H1 (cell line): ENCODE data around the gene ELOA. TPM values are rescaled to one million over a fixed set of nuclear protein-coding genes. Genes with fewer than 3 reads are reported as not detected.
"Not testable (repeated sequence)": the region's sequence is repeated elsewhere in the genome, so short reads cannot be mapped to it uniquely, and the experiment has no call there.

ENCODE experiments used
- CTCF ChIA-PET: fragments of 300-600 bp; sonication (Branson Sonifier 250); formaldehyde crosslinking; loops from one replicate; lab custom pipeline; 2021; ENCODE audit not compliant: partially characterized antibody; lab: Charles Lee
- POLR2A ChIA-PET: fragments of 300-600 bp; sonication (Branson Sonifier 250); formaldehyde crosslinking; loops from one replicate; lab custom pipeline; 2021; ENCODE audit warnings: inconsistent platforms; ENCODE audit not compliant: partially characterized antibody; lab: Charles Lee
- DNase-seq, 2 experiments: peaks; one replicate each; pipeline versions ENCODE4 v3.0.0 to v3.0.0-alpha.2; 2010 to 2022; ENCODE audit warnings: low spot score in 2 of 2, low read depth in 1 of 2, mixed read lengths in 1 of 2
- FAIRE-seq: peaks from 2 replicates; lab custom pipeline; 2011; peaks lifted over from hg19 to GRCh38; lab: Jason Lieb, UNC
- H2AFZ ChIP-seq: 2 replicates; pipeline ENCODE4 v1.8.1; 2012; ENCODE audit warnings: low read length, inconsistent platforms
- H2AK5ac ChIP-seq: 2 replicates; pipeline ENCODE4 v1.6.1; 2013; ENCODE audit warnings: low read depth, low read length
- H2BK120ac ChIP-seq: replicated peaks from 2 replicates; pipeline ENCODE3; 2013; ENCODE audit warnings: low read depth, low read length, inconsistent platforms
- H2BK12ac ChIP-seq: 2 replicates; pipeline ENCODE4 v1.6.1; 2013; ENCODE audit warnings: low read depth, low read length
- H2BK15ac ChIP-seq: 2 replicates; pipeline ENCODE4 v1.6.1; 2013; ENCODE audit warnings: low read length
- H2BK20ac ChIP-seq: 2 replicates; pipeline ENCODE4 v1.6.1; 2013; ENCODE audit warnings: low read length
- H2BK5ac ChIP-seq: 2 replicates; pipeline ENCODE4 v1.6.1; 2013; ENCODE audit warnings: low read depth, low read length
- H3K14ac ChIP-seq: 2 replicates; pipeline ENCODE4 v1.6.1; 2013; ENCODE audit warnings: inconsistent platforms; ENCODE audit not compliant: insufficient read length
- H3K18ac ChIP-seq: 2 replicates; pipeline ENCODE4 v1.6.1; 2013; ENCODE audit warnings: low read length; ENCODE audit errors: extremely low read depth
- H3K23ac ChIP-seq: 2 replicates; pipeline ENCODE4 v1.6.1; 2013; ENCODE audit warnings: inconsistent platforms; ENCODE audit not compliant: insufficient read length
- H3K23me2 ChIP-seq: 2 replicates; pipeline ENCODE4 v1.6.1; 2013; ENCODE audit warnings: low read depth, low read length
- H3K27ac ChIP-seq: 2 replicates; pipeline ENCODE4 v1.6.1; 2011; ENCODE audit warnings: low read depth, low read length, inconsistent platforms
- H3K27me3 ChIP-seq, 4 experiments: replicated peaks in 1 of 4; 1 replicate in 1 of 4; 2 replicates in 3 of 4; pipeline versions ENCODE4 v1.6.1 to v1.8.1; 2011 to 2013; ENCODE audit warnings: low read length in 3 of 4, mild to moderate bottlenecking in 3 of 4, inconsistent platforms in 2 of 4, mixed read lengths in 2 of 4, moderate library complexity in 1 of 4; ENCODE audit not compliant: control insufficient read depth in 3 of 4, insufficient read depth in 3 of 4; ENCODE audit errors: extremely low read depth in 1 of 4
- H3K36me3 ChIP-seq, 4 experiments: 2 replicates each; pipeline versions ENCODE4 v1.6.1 to v1.8.1; 2011 to 2013; ENCODE audit warnings: mild to moderate bottlenecking in 4 of 4, low read length in 3 of 4, moderate library complexity in 2 of 4, control low read depth in 1 of 4, inconsistent platforms in 1 of 4; ENCODE audit not compliant: insufficient read depth in 4 of 4, control insufficient read depth in 2 of 4
- H3K4ac ChIP-seq: replicated peaks from 2 replicates; pipeline ENCODE3; 2013; ENCODE audit warnings: low read length, low read depth, mixed read lengths, inconsistent platforms; ENCODE audit not compliant: insufficient read length
- H3K4me1 ChIP-seq, 4 experiments: replicated peaks in 1 of 4; 1 replicate in 1 of 4; 2 replicates in 3 of 4; pipeline versions ENCODE4 v1.6.1 to v1.8.1; 2011 to 2013; ENCODE audit warnings: low read length in 3 of 4, inconsistent platforms in 2 of 4, mixed read lengths in 1 of 4; ENCODE audit not compliant: insufficient read depth in 4 of 4, control insufficient read depth in 3 of 4
- H3K4me2 ChIP-seq, 2 experiments: 2 replicates each; pipeline versions ENCODE4 v1.6.1 to v1.8.1; 2011 to 2013; ENCODE audit warnings: low read depth in 2 of 2, low read length in 2 of 2, control low read depth in 1 of 2, inconsistent platforms in 1 of 2, mild to moderate bottlenecking in 1 of 2; ENCODE audit not compliant: insufficient read depth in 1 of 2
- H3K4me3 ChIP-seq, 4 experiments: fragments of 200-600, 300-600 bp in 1 of 4; sonication (generic), shearing (Covaris generic), sonication (Bioruptor Twin) in 1 of 4; 2 replicates each; pipeline versions ENCODE4 v1.5.1 to v1.8.1; 2011 to 2016; ENCODE audit warnings: low read length in 4 of 4, low read depth in 3 of 4, control low read depth in 2 of 4, inconsistent platforms in 2 of 4, mild to moderate bottlenecking in 2 of 4, mixed read lengths in 1 of 4, moderate library complexity in 1 of 4; ENCODE audit not compliant: insufficient read depth in 2 of 4; ENCODE audit errors: extremely low read depth in 1 of 4
- H3K56ac ChIP-seq: replicated peaks from 2 replicates; pipeline ENCODE3; 2013; ENCODE audit warnings: low read depth, mild to moderate bottlenecking, mixed read lengths, low read length, inconsistent platforms; ENCODE audit not compliant: insufficient read length
- H3K79me1 ChIP-seq: 2 replicates; pipeline ENCODE4 v1.6.1; 2013; ENCODE audit warnings: low read depth, low read length, control low read depth
- H3K79me2 ChIP-seq, 2 experiments: 2 replicates each; pipeline versions ENCODE4 v1.6.1 to v1.8.1; 2012 to 2013; ENCODE audit warnings: low read length in 2 of 2, mild to moderate bottlenecking in 2 of 2, inconsistent platforms in 1 of 2; ENCODE audit not compliant: insufficient read depth in 2 of 2, control insufficient read depth in 1 of 2
- H3K9ac ChIP-seq, 4 experiments: replicated peaks in 1 of 4; 1 replicate in 1 of 4; 2 replicates in 3 of 4; pipeline versions ENCODE4 v1.6.1 to v1.8.1; 2011 to 2013; ENCODE audit warnings: low read depth in 3 of 4, low read length in 3 of 4, control low read depth in 2 of 4, mild to moderate bottlenecking in 2 of 4, moderate library complexity in 2 of 4, inconsistent platforms in 1 of 4; ENCODE audit errors: extremely low read depth in 1 of 4
- H3K9me3 ChIP-seq, 2 experiments: 2 replicates each; pipeline versions ENCODE4 v1.6.1 to v1.8.1; 2012 to 2013; ENCODE audit warnings: mild to moderate bottlenecking in 2 of 2, moderate library complexity in 2 of 2, control low read depth in 1 of 2, inconsistent platforms in 1 of 2, low read depth in 1 of 2, low read length in 1 of 2, mixed read lengths in 1 of 2; ENCODE audit not compliant: insufficient read depth in 2 of 2
- H4K20me1 ChIP-seq, 2 experiments: replicated peaks in 1 of 2; 2 replicates each; pipeline versions ENCODE3 to v1.8.1; 2011 to 2013; ENCODE audit warnings: inconsistent platforms in 2 of 2, low read length in 2 of 2, mild to moderate bottlenecking in 1 of 2; ENCODE audit not compliant: insufficient read depth in 2 of 2, control insufficient read depth in 1 of 2
- H4K5ac ChIP-seq: 2 replicates; pipeline ENCODE4 v1.6.1; 2013; ENCODE audit warnings: low read length, low read depth, mixed read lengths, inconsistent platforms; ENCODE audit not compliant: insufficient read length
- H4K8ac ChIP-seq: 2 replicates; pipeline ENCODE4 v1.8.0; 2013; ENCODE audit warnings: mild to moderate bottlenecking, moderate library complexity, low read length, inconsistent platforms; ENCODE audit not compliant: insufficient read depth; ENCODE audit errors: extremely low read depth
- H4K91ac ChIP-seq: replicated peaks from 2 replicates; pipeline ENCODE3; 2013; ENCODE audit warnings: low read length, mixed read lengths, inconsistent platforms; ENCODE audit not compliant: insufficient read length
- WGBS, 2 experiments: shearing (Covaris generic) in 1 of 2; methylation state at CpG; one replicate each; pipeline versions ENCODE4 v1.1.6 to v1.1.7; 2013 to 2015; ENCODE audit warnings: low lambda C conversion rate in 2 of 2, mixed read lengths in 2 of 2, inconsistent platforms in 1 of 2, low coverage in 1 of 2, missing lambda C conversion rate in 1 of 2; ENCODE audit not compliant: insufficient replicate concordance in 2 of 2, insufficient coverage in 1 of 2, insufficient read length in 1 of 2; ENCODE audit errors: extremely low coverage in 1 of 2, missing lambda C conversion rate in 1 of 2; 5-methylcytosine and 5-hydroxymethylcytosine counted together
- polyA plus RNA-seq, 7 experiments: library from polyadenylated mRNA; depleted of rRNA in 3 of 7; stranded (reverse) in 5 of 7; unstranded in 2 of 7; fragments of >200 nt in 5 of 7; fragments of 200-250 nt in 2 of 7; gene quantifications; 1 replicate in 5 of 7; 2 replicates in 1 of 7; 4 replicates in 1 of 7; pipeline versions ENCODE4 v1.2.1 to v1.2.3, GENCODE V29; 2011 to 2013; ENCODE audit warnings: missing spikeins in 2 of 7, mixed read lengths in 2 of 7
- total RNA-seq: library from RNA; stranded (reverse); fragmentation: NEBNext Ultra II Directional; extraction: Animal tissue kit (Norgen Biotek cat#: 25700); gene quantifications from 2 replicates; pipeline ENCODE4 v1.2.1, GENCODE V29; 2021

The ELOA gene
- total and polyA plus RNA-seq, 2 of the 8 experiments (the other 6 are each of a cell fraction or from before 2014, with no cell fraction given) = 15.7 to 61.1 TPM

GRCh38 chr1:23783141-23783540 lies 39.9 kb downstream of the ELOA start:
- ChIA-PET CTCF (interaction anchor here (0.7 to 2.2 kb wide), 6 partner anchors 8 to 255 kb away, joined by 3 to 9 read pairs (median 4); no protein-coding TSS in a partner anchor), POLR2A (interaction anchor here (1.6 to 12.5 kb wide), 2 partner anchors 12 to 87 kb away, joined by 5 to 192 read pairs; partner anchors contain the start of genes GALE and LYPLA2)

More at GRCh38 chr1:23783141-23783540, 39.9 kb downstream of the ELOA start:
- not testable (repeated sequence) for H2BK5ac ChIP-seq, H3K27ac ChIP-seq, H4K5ac ChIP-seq, H3K4me2 ChIP-seq, H3K56ac ChIP-seq, H2BK15ac ChIP-seq, H3K23me2 ChIP-seq, H3K18ac ChIP-seq, H3K4ac ChIP-seq, DNase-seq, H3K79me1 ChIP-seq, H3K9ac ChIP-seq, H3K23ac ChIP-seq, H2AK5ac ChIP-seq, FAIRE-seq, H2BK20ac ChIP-seq, H3K4me1 ChIP-seq, H4K8ac ChIP-seq, H3K27me3 ChIP-seq, H3K9me3 ChIP-seq, H4K20me1 ChIP-seq, H4K91ac ChIP-seq, H3K4me3 ChIP-seq, H2BK12ac ChIP-seq, H3K14ac ChIP-seq, H2BK120ac ChIP-seq, H2AFZ ChIP-seq
- H3K36me3 ChIP-seq = peaks cover 13 to 34% (median 28%) of the 10 kb centered on the region in 4 experiments
- WGBS, 2 experiments = 89% methylated on average over 11 of the region's 11 CpGs; no CpG with 5 or more reads in 1 of the 2 experiments
- H3K79me2 ChIP-seq = peaks cover 12 to 25% of the 10 kb centered on the region in 2 experiments
